Central memory CD8-positive, alpha-beta T cell (primary cell): ENCODE data around the gene SLC44A4.
"Not testable (repeated sequence)": the region's sequence is repeated elsewhere in the genome, so short reads cannot be mapped to it uniquely, and the experiment has no call there.

Experiments
- ATAC-seq: fragments of 150-1000 bp; cut with Tn5 transposase; replicated peaks from 2 replicates; pipeline ENCODE4 v1.10.0; 2022; ENCODE audit warnings: mild to moderate bottlenecking, moderate FRiP score, moderate number of reproducible peaks; ENCODE audit not compliant: poor library complexity, severe bottlenecking; ENCODE audit errors: extremely low read depth
- DNase-seq, 2 donors: peaks; one replicate each; pipeline ENCODE4 v3.0.0; 2021; ENCODE audit warnings: low spot score in 2 of 2
- H3K27ac Mint-ChIP-seq: one replicate; pipeline ENCODE4 v1.8.0; 2022; ENCODE audit warnings: low read depth, mild to moderate bottlenecking, moderate library complexity, mixed read lengths
- H3K27me3 Mint-ChIP-seq: one replicate; pipeline ENCODE4 v1.8.0; 2022; ENCODE audit warnings: mixed read lengths
- H3K36me3 Mint-ChIP-seq: one replicate; pipeline ENCODE4 v1.8.0; 2022; ENCODE audit warnings: mild to moderate bottlenecking, moderate library complexity, mixed read lengths; ENCODE audit not compliant: insufficient read depth
- H3K4me1 Mint-ChIP-seq: one replicate; pipeline ENCODE4 v1.8.0; 2022; ENCODE audit warnings: mixed read lengths
- H3K4me3 Mint-ChIP-seq: one replicate; pipeline ENCODE4 v1.8.0; 2022; ENCODE audit warnings: mild to moderate bottlenecking, moderate library complexity, mixed read lengths
- H3K9me3 Mint-ChIP-seq: one replicate; pipeline ENCODE4 v1.8.0; 2022; ENCODE audit warnings: mixed read lengths

SLC44A4 gene

DNA sequence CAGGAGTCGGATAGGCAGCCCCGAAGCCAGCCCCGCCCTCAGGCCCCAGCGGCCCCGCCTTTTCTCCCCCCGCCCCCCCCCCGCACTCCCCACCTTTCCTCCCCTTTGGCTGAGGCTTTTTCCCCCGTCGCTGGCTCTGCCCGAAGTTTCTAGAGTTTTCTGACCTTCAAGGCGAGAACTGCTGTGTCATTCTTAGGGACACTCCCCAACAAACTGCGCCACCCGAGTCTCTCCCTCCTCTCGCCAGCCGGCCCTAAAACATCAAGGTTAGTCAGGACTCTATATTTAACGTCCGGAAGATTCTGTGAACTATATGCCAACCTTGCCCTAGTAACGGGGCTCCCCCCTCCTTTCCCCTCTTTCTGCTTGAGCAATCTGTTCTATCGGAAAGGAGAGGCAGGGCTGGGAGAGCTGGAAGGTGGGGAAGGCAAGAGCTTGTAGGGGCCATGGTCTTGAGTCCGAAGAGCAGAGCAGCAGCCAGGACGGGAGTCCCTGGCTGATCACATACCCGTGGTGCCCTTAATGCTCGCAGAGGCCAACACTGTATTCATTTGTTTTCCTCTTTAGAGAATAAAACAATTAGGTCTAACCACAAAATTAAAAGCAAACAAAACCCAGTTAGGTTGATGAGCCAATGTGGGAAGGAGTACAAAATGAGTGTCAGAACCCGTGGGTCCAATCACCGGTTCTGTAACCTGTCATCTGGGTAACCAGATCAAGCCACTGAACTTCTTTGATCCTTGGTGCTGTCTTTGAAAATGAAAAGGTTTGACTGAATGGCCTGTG, 56.6 kb downstream of the SLC44A4 start:
- no peaks in the 10 kb centered on the region for H3K27me3 Mint-ChIP-seq
- no peaks in the 10 kb centered on the region for H3K9me3 Mint-ChIP-seq
- H3K36me3 Mint-ChIP-seq, result peaks cover 11% of the 10 kb centered on the region
- peak; percentile 35 for ATAC-seq
- H3K27ac Mint-ChIP-seq, result peak overlapping the region; percentile 96
- peak in 1 of 2 donors; percentile 30 for DNase-seq
- peak overlapping the region; percentile 95 for H3K4me3 Mint-ChIP-seq
- peaks cover 38% of the 10 kb centered on the region for H3K4me1 Mint-ChIP-seq

DNA sequence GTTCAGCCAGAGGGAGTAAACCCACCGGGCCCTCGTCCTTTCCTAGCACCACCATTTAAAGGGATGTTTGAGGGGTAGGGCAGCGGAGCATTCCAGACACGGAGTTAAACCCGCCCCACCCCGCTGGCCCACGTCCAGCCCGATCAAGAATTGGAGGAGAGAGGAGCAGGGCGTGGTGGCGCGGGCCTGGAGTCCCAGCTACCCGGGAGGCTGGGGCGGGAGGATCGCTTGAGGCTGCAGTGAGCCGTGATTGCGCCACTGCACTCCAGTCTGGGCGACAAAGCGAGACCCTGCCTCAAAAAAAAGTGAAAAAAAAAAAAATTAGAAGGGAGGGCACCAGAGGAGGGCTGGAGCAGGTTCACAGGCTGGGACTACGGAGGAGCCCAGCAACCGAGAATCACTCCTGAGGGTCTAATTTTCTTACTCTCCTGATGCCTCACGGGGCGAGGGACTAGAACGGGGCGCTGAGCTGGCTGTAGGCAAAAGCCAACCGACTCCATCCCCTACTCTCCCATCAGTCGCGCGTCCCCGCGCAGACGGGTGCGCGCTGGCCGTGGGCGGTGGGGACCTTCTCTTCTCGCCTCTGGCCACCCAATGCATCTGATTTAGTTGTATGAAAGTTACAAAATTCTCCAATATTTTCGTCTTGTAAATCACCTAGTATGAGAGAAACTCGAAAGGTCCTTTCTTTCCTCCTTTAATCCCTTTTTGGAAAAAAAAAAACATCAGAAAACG, 57.3 kb downstream of the SLC44A4 start:
- peaks cover 30% of the 10 kb centered on the region for H3K4me1 Mint-ChIP-seq
- no peak for ATAC-seq

DNA sequence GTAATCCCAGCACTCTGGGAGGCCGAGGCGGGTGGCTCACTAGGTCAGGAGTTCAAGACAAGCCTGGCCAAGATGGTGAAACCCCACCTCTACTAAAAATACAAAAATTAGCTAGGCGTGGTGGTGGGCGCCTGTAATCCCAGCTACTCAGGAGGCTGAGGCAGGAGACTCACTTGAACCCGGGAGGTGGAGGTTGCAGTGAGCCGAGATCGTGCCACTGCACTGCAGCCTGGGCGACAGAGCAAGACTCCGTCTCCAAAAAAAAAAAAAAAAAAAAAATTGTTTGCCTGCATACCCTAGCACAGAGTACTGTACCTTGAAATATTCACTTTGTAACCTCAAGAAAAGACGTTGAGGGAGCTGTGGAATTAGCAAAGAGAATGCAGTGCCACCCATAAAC, 58.4 kb downstream of the SLC44A4 start:
- Mint-ChIP-seq H3K4me1 (peaks cover 29% of the 10 kb centered on the region), H3K4me3 (peak overlapping the region; percentile 95), H3K27ac (peak overlapping the region; percentile 96), H3K36me3 (peaks cover 14% of the 10 kb centered on the region)
- not testable (repeated sequence) for H3K27me3 Mint-ChIP-seq, DNase-seq, ATAC-seq, H3K9me3 Mint-ChIP-seq

More for the DNA sequence above, 57.3 kb downstream of the SLC44A4 start:
- Mint-ChIP-seq H3K36me3 (peaks cover 11% of the 10 kb centered on the region), H3K9me3 (no peaks in the 10 kb centered on the region), H3K27ac (peak overlapping the region; percentile 96), H3K4me3 (peak overlapping the region; percentile 95), H3K27me3 (no peaks in the 10 kb centered on the region)
- DNase-seq, result no peak

DNA sequence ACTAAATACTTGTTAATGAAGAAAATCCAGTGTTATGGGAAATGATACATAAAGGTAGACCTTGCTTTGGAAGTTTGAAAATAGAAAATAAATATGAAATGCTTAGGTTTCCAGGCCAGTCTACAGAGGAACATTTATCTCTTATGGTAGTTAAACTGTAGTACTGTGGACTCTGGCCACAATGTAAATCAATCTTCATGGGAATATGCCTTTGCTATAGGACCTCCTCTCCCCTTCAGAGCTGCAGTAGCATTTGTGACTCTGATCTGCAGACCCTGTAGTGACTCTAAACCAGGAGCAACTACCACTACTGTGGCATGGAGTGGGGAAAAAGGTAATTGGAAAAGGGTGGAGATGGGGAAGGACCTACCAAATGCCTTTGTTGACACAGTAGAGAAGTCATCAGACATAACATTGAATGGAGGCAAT, 58.9 kb downstream of the SLC44A4 start:
- Mint-ChIP-seq H3K36me3 (peaks cover 15% of the 10 kb centered on the region), H3K27ac (no peak overlapping the region), H3K9me3 (no peaks in the 10 kb centered on the region), H3K4me3 (no peak overlapping the region), H3K27me3 (no peaks in the 10 kb centered on the region), H3K4me1 (peaks cover 31% of the 10 kb centered on the region)
- ATAC-seq (no peak), DNase-seq (no peak)

DNA sequence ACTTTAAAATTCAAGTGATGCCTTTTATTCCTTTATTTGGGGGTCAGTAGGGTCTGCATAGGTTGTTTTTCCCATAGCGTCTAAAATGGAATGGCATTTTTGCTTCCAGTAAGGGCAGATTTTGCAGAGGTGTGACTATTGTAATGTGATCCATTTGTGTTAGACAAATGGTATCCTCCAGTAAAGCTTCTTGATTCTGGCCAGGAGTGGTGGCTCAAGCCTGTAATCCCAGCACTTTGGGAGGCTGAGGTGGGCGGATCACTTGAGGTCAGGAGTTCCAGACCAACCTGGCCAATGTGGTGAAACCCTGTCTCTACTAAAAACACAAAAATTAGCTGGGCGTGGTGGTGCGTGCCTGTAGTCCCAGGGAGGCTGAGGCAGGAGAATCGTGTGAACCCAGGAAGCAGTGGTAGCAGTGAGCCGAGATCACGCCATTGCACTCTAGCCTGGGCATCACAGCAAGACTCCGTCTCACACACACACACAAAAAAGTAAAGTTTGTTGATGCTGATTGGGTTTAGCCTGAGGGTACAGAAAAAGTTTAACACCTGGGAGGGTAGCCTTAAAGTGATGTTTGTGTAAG, 60.8 kb downstream of the SLC44A4 start:
- DNase-seq, H3K9me3 Mint-ChIP-seq, H3K27me3 Mint-ChIP-seq: not testable (repeated sequence)
- peaks cover 15% of the 10 kb centered on the region for H3K36me3 Mint-ChIP-seq
- H3K4me1 Mint-ChIP-seq, result peaks cover 48% of the 10 kb centered on the region
- H3K4me3 Mint-ChIP-seq, result peak overlapping the region; percentile 83
- ATAC-seq, result peak; percentile 3
- peak overlapping the region; percentile 85 for H3K27ac Mint-ChIP-seq

DNA sequence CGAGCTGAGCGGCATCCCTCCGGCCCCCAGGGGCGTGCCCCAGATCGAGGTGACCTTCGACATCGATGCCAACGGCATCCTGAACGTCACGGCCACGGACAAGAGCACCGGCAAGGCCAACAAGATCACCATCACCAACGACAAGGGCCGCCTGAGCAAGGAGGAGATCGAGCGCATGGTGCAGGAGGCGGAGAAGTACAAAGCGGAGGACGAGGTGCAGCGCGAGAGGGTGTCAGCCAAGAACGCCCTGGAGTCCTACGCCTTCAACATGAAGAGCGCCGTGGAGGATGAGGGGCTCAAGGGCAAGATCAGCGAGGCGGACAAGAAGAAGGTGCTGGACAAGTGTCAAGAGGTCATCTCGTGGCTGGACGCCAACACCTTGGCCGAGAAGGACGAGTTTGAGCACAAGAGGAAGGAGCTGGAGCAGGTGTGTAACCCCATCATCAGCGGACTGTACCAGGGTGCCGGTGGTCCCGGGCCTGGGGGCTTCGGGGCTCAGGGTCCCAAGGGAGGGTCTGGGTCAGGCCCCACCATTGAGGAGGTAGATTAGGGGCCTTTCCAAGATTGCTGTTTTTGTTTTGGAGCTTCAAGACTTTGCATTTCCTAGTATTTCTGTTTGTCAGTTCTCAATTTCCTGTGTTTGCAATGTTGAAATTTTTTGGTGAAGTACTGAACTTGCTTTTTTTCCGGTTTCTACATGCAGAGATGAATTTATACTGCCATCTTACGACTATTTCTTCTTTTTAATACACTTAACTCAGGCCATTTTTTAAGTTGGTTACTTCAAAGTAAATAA, 61.5 kb downstream of the SLC44A4 start:
- Mint-ChIP-seq H3K36me3 (peaks cover 13% of the 10 kb centered on the region), H3K4me3 (peak overlapping the region; percentile 83), H3K4me1 (peaks cover 53% of the 10 kb centered on the region), H3K27ac (peak overlapping the region; percentile 85)
- ATAC-seq, result peak; percentile 68
- not testable (repeated sequence) for H3K27me3 Mint-ChIP-seq, H3K9me3 Mint-ChIP-seq, DNase-seq

DNA sequence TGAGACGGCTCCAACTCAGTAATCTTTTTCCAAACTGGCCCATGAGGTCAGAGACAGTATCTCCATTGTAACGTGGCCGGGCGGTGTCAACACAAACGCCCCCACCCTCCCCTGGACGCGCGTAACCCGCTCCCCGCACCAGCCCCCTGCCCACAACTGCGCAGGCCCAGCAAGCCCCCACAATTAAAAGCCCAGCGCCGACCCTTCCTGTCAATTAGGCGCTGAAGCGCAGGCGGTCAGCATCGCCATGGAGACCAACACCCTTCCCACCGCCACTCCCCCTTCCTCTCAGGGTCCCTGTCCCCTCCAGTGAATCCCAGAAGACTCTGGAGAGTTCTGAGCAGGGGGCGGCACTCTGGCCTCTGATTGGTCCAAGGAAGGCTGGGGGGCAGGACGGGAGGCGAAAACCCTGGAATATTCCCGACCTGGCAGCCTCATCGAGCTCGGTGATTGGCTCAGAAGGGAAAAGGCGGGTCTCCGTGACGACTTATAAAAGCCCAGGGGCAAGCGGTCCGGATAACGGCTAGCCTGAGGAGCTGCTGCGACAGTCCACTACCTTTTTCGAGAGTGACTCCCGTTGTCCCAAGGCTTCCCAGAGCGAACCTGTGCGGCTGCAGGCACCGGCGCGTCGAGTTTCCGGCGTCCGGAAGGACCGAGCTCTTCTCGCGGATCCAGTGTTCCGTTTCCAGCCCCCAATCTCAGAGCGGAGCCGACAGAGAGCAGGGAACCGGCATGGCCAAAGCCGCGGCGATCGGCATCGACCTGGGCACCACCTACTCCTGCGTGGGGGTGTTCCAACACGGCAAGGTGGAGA, 63.6 kb downstream of the SLC44A4 start, which contains the start of the genes HSPA1A and HSPA1L:
HSPA1A (plus strand) TSS at position 519 of the 814 bp plus-strand sequence; CDS start at position 733, 214 bp downstream.
HSPA1L (minus strand) TSS at position 259 of the 814 bp plus-strand sequence. CDS start 3,311 bp downstream, outside the sequence.
- Mint-ChIP-seq H3K27me3 (no peaks in the 10 kb centered on the region), H3K9me3 (no peaks in the 10 kb centered on the region), H3K4me3 (peak within 1 kb of the TSS; percentile 88), H3K27ac (peak within 1 kb of the TSS; percentile 87), H3K36me3 (peaks cover 7% of the 10 kb centered on the region), H3K4me1 (peaks cover 43% of the 10 kb centered on the region)
- DNase-seq (no peak), ATAC-seq (peak; percentile 2)

DNA sequence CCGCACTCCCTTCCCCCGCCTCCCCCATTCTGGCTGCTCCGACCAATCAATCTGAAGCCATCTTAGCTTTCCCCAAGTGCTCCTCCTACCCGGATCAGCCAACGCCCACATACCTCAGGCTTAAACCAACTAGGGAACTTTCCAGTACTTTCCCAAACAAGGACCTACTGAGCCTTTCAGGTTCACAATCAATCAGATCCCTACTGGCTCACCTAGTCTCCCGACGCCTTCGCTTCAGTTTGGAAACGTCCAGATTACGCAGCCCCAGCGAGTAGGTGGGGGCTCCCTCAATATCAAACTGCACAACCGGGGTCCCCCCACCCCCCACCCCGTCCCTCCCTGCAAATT, 64.1 kb downstream of the SLC44A4 start:
- H3K4me3 Mint-ChIP-seq, result peak overlapping the region; percentile 88
- DNase-seq (no peak), ATAC-seq (peak; percentile 42)
- no peaks in the 10 kb centered on the region for H3K27me3 Mint-ChIP-seq
- H3K27ac Mint-ChIP-seq, result peak overlapping the region; percentile 87
- H3K4me1 Mint-ChIP-seq, result peaks cover 43% of the 10 kb centered on the region
- peaks cover 7% of the 10 kb centered on the region for H3K36me3 Mint-ChIP-seq
- H3K9me3 Mint-ChIP-seq, result no peaks in the 10 kb centered on the region

DNA sequence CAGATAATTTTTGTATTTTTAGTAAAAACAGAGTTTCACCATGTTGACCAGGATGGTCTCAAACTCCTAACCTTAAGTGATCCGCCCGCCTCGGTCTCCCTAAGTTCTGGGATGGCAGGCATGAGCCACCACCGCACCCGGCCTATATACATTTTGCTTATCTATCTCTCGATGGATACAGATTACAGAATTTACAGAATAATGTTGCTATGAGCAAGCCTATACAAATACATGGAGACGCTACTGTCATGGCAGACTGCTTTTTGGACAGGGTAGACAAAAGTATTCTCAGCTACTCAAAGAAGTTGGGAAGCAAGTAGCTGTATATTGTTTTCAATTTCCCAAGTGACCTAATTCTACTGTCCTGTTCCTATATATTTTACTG, 65.3 kb downstream of the SLC44A4 start:
- Mint-ChIP-seq H3K4me3 (peak overlapping the region; percentile 88), H3K27ac (peak overlapping the region; percentile 78), H3K9me3 (no peaks in the 10 kb centered on the region), H3K27me3 (no peaks in the 10 kb centered on the region), H3K36me3 (peaks cover 13% of the 10 kb centered on the region), H3K4me1 (peaks cover 39% of the 10 kb centered on the region)
- DNase-seq, result no peak
- no peak for ATAC-seq
